Astrocyte (in vitro differentiated cells and primary cell): Measurements from ENCODE around the gene LRRC63. TPM values are rescaled to one million over a fixed set of nuclear protein-coding genes. Genes with fewer than 3 reads are reported as not detected.

ENCODE experiments used
- DNase-seq: peaks from one replicate; pipeline ENCODE4 v3.0.0-alpha.2; 2010; ENCODE audit warnings: low read depth
- FAIRE-seq: peaks from 2 replicates; lab custom pipeline; 2011; peaks lifted over from hg19 to GRCh38; lab: Jason Lieb, UNC
- H2AFZ ChIP-seq: 2 replicates; pipeline ENCODE4 v1.6.0; 2012; ENCODE audit warnings: low read depth, low read length, inconsistent platforms
- H3K27ac ChIP-seq: 2 replicates; pipeline ENCODE4 v1.5.1; 2011; ENCODE audit warnings: low read depth, low read length, inconsistent platforms
- H3K27me3 ChIP-seq: 2 replicates; pipeline ENCODE4 v1.6.0; 2011; ENCODE audit warnings: low read length, inconsistent platforms; ENCODE audit not compliant: insufficient read depth
- H3K36me3 ChIP-seq: 2 replicates; pipeline ENCODE4 v1.5.1; 2011; ENCODE audit warnings: low read length, inconsistent platforms; ENCODE audit not compliant: insufficient read depth
- H3K4me1 ChIP-seq: 2 replicates; pipeline ENCODE4 v1.5.1; 2011; ENCODE audit warnings: low read length, inconsistent platforms; ENCODE audit not compliant: insufficient read depth
- H3K4me2 ChIP-seq: 2 replicates; pipeline ENCODE4 v1.6.0; 2012; ENCODE audit warnings: low read length, inconsistent platforms
- H3K4me3 ChIP-seq: 2 replicates; pipeline ENCODE4 v1.5.1; 2011; ENCODE audit warnings: low read depth, mild to moderate bottlenecking, low read length, inconsistent platforms; ENCODE audit not compliant: insufficient read depth
- H3K79me2 ChIP-seq: 2 replicates; pipeline ENCODE4 v1.6.0; 2012; ENCODE audit warnings: mild to moderate bottlenecking, low read length, inconsistent platforms; ENCODE audit not compliant: insufficient read depth
- H3K9ac ChIP-seq: 2 replicates; pipeline ENCODE4 v1.6.0; 2012; ENCODE audit warnings: mild to moderate bottlenecking, low read length, inconsistent platforms
- H3K9me3 ChIP-seq: 2 replicates; pipeline ENCODE4 v1.5.1; 2012; ENCODE audit warnings: low read depth, mild to moderate bottlenecking, low read length, inconsistent platforms; ENCODE audit not compliant: insufficient read depth
- H4K20me1 ChIP-seq: 2 replicates; pipeline ENCODE4 v1.6.0; 2012; ENCODE audit warnings: low read length, inconsistent platforms; ENCODE audit not compliant: insufficient read depth
- H3K27ac Mint-ChIP-seq: one replicate; pipeline ENCODE4 v1.8.0; 2021; ENCODE audit warnings: mild to moderate bottlenecking, mixed read lengths; ENCODE audit not compliant: unreplicated experiment
- H3K27me3 Mint-ChIP-seq: one replicate; pipeline ENCODE4 v1.8.0; 2021; ENCODE audit warnings: low read depth, mixed read lengths; ENCODE audit not compliant: unreplicated experiment
- H3K36me3 Mint-ChIP-seq: one replicate; pipeline ENCODE4 v1.8.0; 2021; ENCODE audit warnings: low read depth, mixed read lengths; ENCODE audit not compliant: unreplicated experiment
- H3K4me1 Mint-ChIP-seq: one replicate; pipeline ENCODE4 v1.8.0; 2021; ENCODE audit warnings: low read depth, mixed read lengths; ENCODE audit not compliant: unreplicated experiment
- H3K4me3 Mint-ChIP-seq: one replicate; pipeline ENCODE4 v1.8.0; 2021; ENCODE audit warnings: mild to moderate bottlenecking, moderate library complexity, mixed read lengths; ENCODE audit not compliant: unreplicated experiment
- H3K9me3 Mint-ChIP-seq: one replicate; pipeline ENCODE4 v1.8.0; 2021; ENCODE audit warnings: mild to moderate bottlenecking, mixed read lengths; ENCODE audit not compliant: unreplicated experiment
- EZH2 ChIP-seq: IDR thresholded peaks from 2 replicates; pipeline ENCODE4 v1.6.1; 2012; ENCODE audit warnings: mild to moderate bottlenecking, low read length, inconsistent platforms; ENCODE audit not compliant: insufficient read depth
- total RNA-seq: library from RNA; stranded (reverse); gene quantifications from 2 replicates; pipeline ENCODE4 v1.2.1, GENCODE V29; 2021
- TF ChIP-seq, protein P1 (sequence below): IDR thresholded peaks from 2 replicates; pipeline ENCODE4 v1.5.1; 2011; ENCODE audit warnings: low read depth, mild to moderate bottlenecking, inconsistent platforms, low read length, moderate library complexity; ENCODE audit not compliant: insufficient read depth

The LRRC63 gene
- total RNA-seq, 1 donor from 2014 or later: not detected

GRCh38 chr13:46229251-46229650 lies 17.5 kb downstream of the LRRC63 start:
- Histone ChIP-seq H3K36me3 (no peaks in the 10 kb centered on the region), H3K27me3 (no peaks in the 10 kb centered on the region), H2AFZ (no peak overlapping the region), H3K4me2 (no peak overlapping the region), H3K79me2 (no peaks in the 10 kb centered on the region), H3K9me3 (no peaks in the 10 kb centered on the region), H3K9ac (no peak overlapping the region), H3K27ac (no peak overlapping the region), H3K4me3 (no peak overlapping the region), H3K4me1 (no peaks in the 10 kb centered on the region), H4K20me1 (no peaks in the 10 kb centered on the region)
- Mint-ChIP-seq H3K4me1 (no peaks in the 10 kb centered on the region), H3K27me3 (peaks cover 3% of the 10 kb centered on the region), H3K4me3 (no peak overlapping the region), H3K36me3 (no peaks in the 10 kb centered on the region), H3K9me3 (peaks cover 4% of the 10 kb centered on the region), H3K27ac (no peak overlapping the region)
- no peak for FAIRE-seq
- TF ChIP-seq, protein P1, sequence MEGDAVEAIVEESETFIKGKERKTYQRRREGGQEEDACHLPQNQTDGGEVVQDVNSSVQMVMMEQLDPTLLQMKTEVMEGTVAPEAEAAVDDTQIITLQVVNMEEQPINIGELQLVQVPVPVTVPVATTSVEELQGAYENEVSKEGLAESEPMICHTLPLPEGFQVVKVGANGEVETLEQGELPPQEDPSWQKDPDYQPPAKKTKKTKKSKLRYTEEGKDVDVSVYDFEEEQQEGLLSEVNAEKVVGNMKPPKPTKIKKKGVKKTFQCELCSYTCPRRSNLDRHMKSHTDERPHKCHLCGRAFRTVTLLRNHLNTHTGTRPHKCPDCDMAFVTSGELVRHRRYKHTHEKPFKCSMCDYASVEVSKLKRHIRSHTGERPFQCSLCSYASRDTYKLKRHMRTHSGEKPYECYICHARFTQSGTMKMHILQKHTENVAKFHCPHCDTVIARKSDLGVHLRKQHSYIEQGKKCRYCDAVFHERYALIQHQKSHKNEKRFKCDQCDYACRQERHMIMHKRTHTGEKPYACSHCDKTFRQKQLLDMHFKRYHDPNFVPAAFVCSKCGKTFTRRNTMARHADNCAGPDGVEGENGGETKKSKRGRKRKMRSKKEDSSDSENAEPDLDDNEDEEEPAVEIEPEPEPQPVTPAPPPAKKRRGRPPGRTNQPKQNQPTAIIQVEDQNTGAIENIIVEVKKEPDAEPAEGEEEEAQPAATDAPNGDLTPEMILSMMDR: no peak
- no peak for TF ChIP-seq EZH2
- DNase-seq: peak; percentile 39

GRCh38 chr13:46232281-46232680 lies 20.6 kb downstream of the LRRC63 start:
- no peak overlapping the region for H3K4me3 ChIP-seq
- H3K4me2 ChIP-seq: peak overlapping the region; percentile 25
- no peak overlapping the region for H3K27ac ChIP-seq
- no peaks in the 10 kb centered on the region for H3K36me3 ChIP-seq
- TF ChIP-seq, protein P1: no peak
- no peak for TF ChIP-seq EZH2
- no peak for FAIRE-seq
- no peaks in the 10 kb centered on the region for H3K9me3 ChIP-seq
- H3K27me3 Mint-ChIP-seq: no peaks in the 10 kb centered on the region
- H3K9me3 Mint-ChIP-seq: peaks cover 14% of the 10 kb centered on the region
- H3K4me3 Mint-ChIP-seq: no peak overlapping the region
- no peaks in the 10 kb centered on the region for H3K36me3 Mint-ChIP-seq
- no peaks in the 10 kb centered on the region for H3K79me2 ChIP-seq
- H4K20me1 ChIP-seq: no peaks in the 10 kb centered on the region
- no peak overlapping the region for H3K9ac ChIP-seq
- peak; percentile 50 for DNase-seq
- H3K27me3 ChIP-seq: no peaks in the 10 kb centered on the region
- H3K4me1 ChIP-seq: no peaks in the 10 kb centered on the region
- H2AFZ ChIP-seq: no peak overlapping the region
- no peak overlapping the region for H3K27ac Mint-ChIP-seq
- no peaks in the 10 kb centered on the region for H3K4me1 Mint-ChIP-seq

GRCh38 chr13:46235286-46235685 lies 23.6 kb downstream of the LRRC63 start:
- Mint-ChIP-seq H3K27me3 (no peaks in the 10 kb centered on the region), H3K4me3 (no peak overlapping the region), H3K36me3 (no peaks in the 10 kb centered on the region), H3K27ac (no peak overlapping the region), H3K9me3 (peaks cover 14% of the 10 kb centered on the region), H3K4me1 (no peaks in the 10 kb centered on the region)
- Histone ChIP-seq H4K20me1 (no peaks in the 10 kb centered on the region), H3K27ac (no peak overlapping the region), H3K4me1 (no peaks in the 10 kb centered on the region), H3K9me3 (no peaks in the 10 kb centered on the region), H2AFZ (no peak overlapping the region), H3K4me2 (no peak overlapping the region), H3K36me3 (no peaks in the 10 kb centered on the region), H3K79me2 (no peaks in the 10 kb centered on the region), H3K27me3 (no peaks in the 10 kb centered on the region), H3K4me3 (no peak overlapping the region), H3K9ac (no peak overlapping the region)
- TF ChIP-seq, protein P1: no peak
- TF ChIP-seq EZH2: no peak
- DNase-seq (no peak), FAIRE-seq (no peak)
